Eye (tissue), 1 donor: Measurements from ENCODE around the gene OGDH.
"Not testable (repeated sequence)": the region's sequence is repeated elsewhere in the genome, so short reads cannot be mapped to it uniquely, and the experiment has no call there.

Source experiments
- DNase-seq: peaks from one replicate; pipeline ENCODE4 v3.0.0-alpha.2; 2015

OGDH gene

GRCh38 chr7:44673771-44674170 lies 67.3 kb downstream of the OGDH start:
- no peak for DNase-seq

GRCh38 chr7:44674381-44674780 lies 68.0 kb downstream of the OGDH start:
- no peak for DNase-seq

- no peak for DNase-seq
Observed at GRCh38 chr7:44676776-44677175, 70.3 kb downstream of the OGDH start.

GRCh38 chr7:44678101-44678470 lies 71.7 kb downstream of the OGDH start:
- DNase-seq = no peak

GRCh38 chr7:44678471-44679179 lies 72.2 kb downstream of the OGDH start:
- peak; percentile 5 for DNase-seq

- no peak for DNase-seq
Observed at GRCh38 chr7:44681645-44682044, 75.2 kb downstream of the OGDH start.

GRCh38 chr7:44685723-44686122 lies 79.3 kb downstream of the OGDH start:
- DNase-seq = no peak

GRCh38 chr7:44689427-44689826 lies 83.0 kb downstream of the OGDH start:
- DNase-seq = no peak

GRCh38 chr7:44693641-44694313 lies 87.3 kb downstream of the OGDH start:
- no peak for DNase-seq

- DNase-seq = no peak
Observed at GRCh38 chr7:44694326-44694725, 87.9 kb downstream of the OGDH start.

GRCh38 chr7:44694766-44695165 lies 88.3 kb downstream of the OGDH start:
- no peak for DNase-seq

GRCh38 chr7:44695756-44696155 lies 89.3 kb downstream of the OGDH start:
- DNase-seq = no peak

- no peak for DNase-seq
Observed at GRCh38 chr7:44696728-44697127, 90.3 kb downstream of the OGDH start.

GRCh38 chr7:44697136-44698045 lies 91.0 kb downstream of the OGDH start:
- DNase-seq = no peak

GRCh38 chr7:44698046-44698580 lies 91.7 kb downstream of the OGDH start:
- no peak for DNase-seq

GRCh38 chr7:44699598-44699997 lies 93.2 kb downstream of the OGDH start:
- DNase-seq = not testable (repeated sequence)

GRCh38 chr7:44700322-44700721 lies 93.9 kb downstream of the OGDH start:
- DNase-seq = no peak

- DNase-seq = not testable (repeated sequence)
Observed at GRCh38 chr7:44703391-44703790, 97.0 kb downstream of the OGDH start.

GRCh38 chr7:44703921-44704320 lies 97.5 kb downstream of the OGDH start:
- no peak for DNase-seq

- no peak for DNase-seq
Observed at GRCh38 chr7:44705434-44705833, 99.0 kb downstream of the OGDH start.

GRCh38 chr7:44706788-44707557 lies 100.5 kb downstream of the OGDH start:
- no peak for DNase-seq

- no peak for DNase-seq
Observed at GRCh38 chr7:44707558-44708230, 101.3 kb downstream of the OGDH start.
